ENCODE results near the gene MKX. TPM values are rescaled to one million over a fixed set of nuclear protein-coding genes. Genes with fewer than 3 reads are reported as not detected.

Gene MKX
- total RNA-seq, 1 donor from 2014 or later: 0.29 TPM

GRCh38 chr10:27671821-27672220 is 73.8 kb downstream of the MKX start:
- Mint-ChIP-seq H3K36me3 (no peaks in the 10 kb centered on the region), H3K27ac (no peak overlapping the region), H3K9me3 (no peaks in the 10 kb centered on the region), H3K4me1 (ENCODE audit: unreplicated experiment) (no peaks in the 10 kb centered on the region), H3K27me3 (peaks cover 3% of the 10 kb centered on the region), H3K4me3 (no peak overlapping the region)
- no peak for TF ChIP-seq CTCF (conservative IDR thresholded peaks at IDR 0.05)
- no peak for DNase-seq (ENCODE audit: extremely low spot score, unreplicated experiment)

- H3K4me3 Mint-ChIP-seq: no peak overlapping the region
- H3K4me1 Mint-ChIP-seq (ENCODE audit: unreplicated experiment): peaks cover 7% of the 10 kb centered on the region
- no peak for TF ChIP-seq CTCF (conservative IDR thresholded peaks at IDR 0.05)
- H3K27ac Mint-ChIP-seq: no peak overlapping the region
- peaks cover 28% of the 10 kb centered on the region for H3K27me3 Mint-ChIP-seq
- no peaks in the 10 kb centered on the region for H3K36me3 Mint-ChIP-seq
- no peaks in the 10 kb centered on the region for H3K9me3 Mint-ChIP-seq
- no peak for DNase-seq (ENCODE audit: extremely low spot score, unreplicated experiment)
These were observed 81.2 kb downstream of the MKX start for GRCh38 chr10:27664461-27664860.

GRCh38 chr10:27663621-27664020 is 82.0 kb downstream of the MKX start:
- Mint-ChIP-seq H3K27ac (no peak overlapping the region), H3K36me3 (no peaks in the 10 kb centered on the region), H3K27me3 (peaks cover 28% of the 10 kb centered on the region), H3K4me1 (ENCODE audit: unreplicated experiment) (peaks cover 7% of the 10 kb centered on the region), H3K9me3 (no peaks in the 10 kb centered on the region), H3K4me3 (no peak overlapping the region)
- no peak for TF ChIP-seq CTCF (conservative IDR thresholded peaks at IDR 0.05)
- DNase-seq (ENCODE audit: extremely low spot score, unreplicated experiment): no peak

GRCh38 chr10:27661514-27662286 is 83.9 kb downstream of the MKX start:
- DNase-seq (ENCODE audit: extremely low spot score, unreplicated experiment): no peak
- H3K27ac Mint-ChIP-seq: no peak overlapping the region
- H3K9me3 Mint-ChIP-seq: no peaks in the 10 kb centered on the region
- H3K36me3 Mint-ChIP-seq: no peaks in the 10 kb centered on the region
- peaks cover 15% of the 10 kb centered on the region for H3K4me1 Mint-ChIP-seq (ENCODE audit: unreplicated experiment)
- no peak overlapping the region for H3K4me3 Mint-ChIP-seq
- no peak for TF ChIP-seq CTCF (conservative IDR thresholded peaks at IDR 0.05)
- peaks cover 30% of the 10 kb centered on the region for H3K27me3 Mint-ChIP-seq

- Mint-ChIP-seq H3K4me1 (ENCODE audit: unreplicated experiment) (peaks cover 15% of the 10 kb centered on the region), H3K4me3 (no peak overlapping the region), H3K27ac (no peak overlapping the region), H3K36me3 (no peaks in the 10 kb centered on the region), H3K27me3 (peaks cover 27% of the 10 kb centered on the region), H3K9me3 (no peaks in the 10 kb centered on the region)
- no peak for TF ChIP-seq CTCF (conservative IDR thresholded peaks at IDR 0.05)
- no peak for DNase-seq (ENCODE audit: extremely low spot score, unreplicated experiment)
These were observed 84.9 kb downstream of the MKX start for GRCh38 chr10:27660711-27661110.

Data from type B pancreatic cell (in vitro differentiated cells).